ENCODE measurements around the gene SKI.
A peak's percentile ranks its signal among the peaks of the same experiment; 100 is the strongest.

Gene SKI

DNA sequence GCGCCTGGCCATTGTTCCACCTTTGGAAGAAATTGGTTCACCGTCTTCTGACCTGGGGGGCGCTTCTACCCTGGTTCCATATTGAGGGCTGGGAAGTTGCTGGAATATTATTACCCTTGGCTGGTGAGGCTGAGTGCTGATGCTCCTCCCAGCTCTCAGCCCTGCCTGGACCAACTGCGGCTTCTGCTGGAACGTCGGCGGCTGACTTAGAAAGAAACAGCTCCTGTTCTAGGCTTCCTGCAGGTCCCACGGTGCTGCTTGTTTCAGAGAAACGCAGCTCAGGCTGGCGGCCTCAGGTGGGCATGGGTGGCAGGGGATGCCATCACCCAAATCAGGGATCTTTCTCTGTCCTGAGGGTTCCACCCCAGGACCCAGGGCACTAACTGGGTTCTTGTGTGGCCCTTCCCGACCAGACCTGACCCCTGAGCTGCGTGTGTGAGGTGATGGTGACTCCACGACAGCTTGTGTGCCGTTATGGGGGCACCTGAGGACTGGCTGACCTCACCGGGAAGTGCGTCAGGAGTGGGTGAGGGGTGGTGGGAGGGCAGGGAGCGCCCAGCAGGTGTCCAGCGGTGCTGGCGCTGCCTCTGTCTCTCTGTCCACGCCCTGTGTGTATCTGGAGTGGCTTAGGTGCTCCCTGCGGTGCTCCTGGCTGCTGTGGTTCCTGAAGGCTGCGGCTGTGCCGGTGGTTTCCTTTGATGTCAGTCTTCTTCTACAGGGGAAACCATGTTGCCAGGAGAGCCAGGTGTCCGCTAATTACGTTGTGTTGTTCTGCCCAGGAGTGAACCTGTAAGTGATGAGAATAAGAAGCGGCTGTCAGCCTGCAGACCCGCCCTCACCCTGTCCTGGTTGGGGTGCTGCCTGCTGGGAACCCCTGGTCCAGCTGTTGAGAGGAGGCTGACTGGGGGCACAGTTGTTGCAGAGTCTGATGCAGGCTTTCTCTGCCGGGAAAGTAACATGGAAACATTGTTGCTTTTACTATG lies 8.9 kb downstream of the SKI start:
- ChIA-PET CTCF (no interaction called here), POLR2A (interaction anchor here (1.1 kb wide), 1 partner anchor 9 kb away, joined by 3 read pairs; no protein-coding TSS in a partner anchor)
- no peak for TF ChIP-seq CTCF (IDR thresholded peaks at IDR 0.05; ENCODE audit: control extremely low read depth, extremely low read depth, low read depth, missing control alignments)
- no peak for DNase-seq (ENCODE audit: extremely low spot score)

GRCh38 chr1:2237773-2238172 lies 9.7 kb downstream of the SKI start:
- no peak for DNase-seq (ENCODE audit: extremely low spot score)
- ChIA-PET POLR2A (no interaction called here), CTCF (no interaction called here)
- peak; percentile 11 for TF ChIP-seq CTCF (IDR thresholded peaks at IDR 0.05; ENCODE audit: control extremely low read depth, extremely low read depth, low read depth, missing control alignments)

GRCh38 chr1:2238361-2239012 lies 10.4 kb downstream of the SKI start:
- CTCF ChIA-PET = interaction anchor here (0.6 to 1.0 kb wide), 3 partner anchors 9 to 44 kb away, joined by 3 to 4 read pairs (median 3); partner anchors contain the start of gene FAAP20
- POLR2A ChIA-PET = no interaction called here
- no peak for DNase-seq (ENCODE audit: extremely low spot score)
- TF ChIP-seq CTCF (IDR thresholded peaks at IDR 0.05; ENCODE audit: control extremely low read depth, extremely low read depth, low read depth, missing control alignments) = no peak

DNA sequence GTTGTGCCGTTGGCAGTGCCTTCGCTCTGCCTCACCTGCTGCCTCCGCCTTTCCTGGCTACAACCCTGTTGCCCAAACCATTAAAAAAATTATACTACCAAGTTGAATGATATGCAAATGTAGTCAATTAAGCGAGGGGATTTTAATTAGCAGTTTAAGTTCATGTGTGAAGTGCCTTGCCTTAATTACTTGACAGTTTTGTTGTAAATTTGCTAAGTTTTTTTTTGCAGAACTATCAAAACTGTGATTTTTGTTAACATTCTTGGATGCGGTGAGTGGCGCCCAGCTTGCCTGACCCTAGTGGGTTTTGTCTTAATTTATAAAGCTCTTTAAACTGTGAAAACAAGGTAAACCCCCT lies 10.9 kb downstream of the SKI start:
- CTCF ChIA-PET = interaction anchor here (0.6 to 1.0 kb wide), 3 partner anchors 10 to 44 kb away, joined by 3 to 4 read pairs (median 3); partner anchors contain the start of gene FAAP20
- no peak for TF ChIP-seq CTCF (IDR thresholded peaks at IDR 0.05; ENCODE audit: control extremely low read depth, extremely low read depth, low read depth, missing control alignments)

GRCh38 chr1:2239384-2239985 lies 11.4 kb downstream of the SKI start:
- CTCF ChIA-PET = interaction anchor here (0.6 to 1.0 kb wide), 3 partner anchors 10 to 45 kb away, joined by 3 to 4 read pairs (median 3); partner anchors contain the start of gene FAAP20
- no peak for TF ChIP-seq CTCF (IDR thresholded peaks at IDR 0.05; ENCODE audit: control extremely low read depth, extremely low read depth, low read depth, missing control alignments)
- no peak for DNase-seq (ENCODE audit: extremely low spot score)
- POLR2A ChIA-PET = interaction anchor here (1.6 kb wide), 1 partner anchor 10 kb away, joined by 3 read pairs; no protein-coding TSS in a partner anchor

More for the DNA sequence above, 10.9 kb downstream of the SKI start:
- DNase-seq (ENCODE audit: extremely low spot score) = no peak
- POLR2A ChIA-PET = no interaction called here
